Right lobe of liver (tissue), 6 donors: ENCODE measurements around the gene BPIFB2. TPM values are rescaled to one million over a fixed set of nuclear protein-coding genes. Genes with fewer than 3 reads are reported as not detected.

Experiments used
- ATAC-seq, 4 donors: fragments of 200-7000 bp; cut with Tn5 transposase; one replicate each; pipeline ENCODE4 v1.9.1; 2020; ENCODE audit warnings: mild to moderate bottlenecking in 4 of 4, moderate library complexity in 4 of 4
- DNase-seq, 3 donors: peaks; one replicate each; pipeline ENCODE4 v3.0.0-alpha.2; 2020
- H3K27ac ChIP-seq, 3 donors: fragments of 200-600 bp; one replicate each; pipeline ENCODE4 v1.8.0; 2022
- H3K27me3 ChIP-seq, 2 donors: fragments of 200-600 bp; one replicate each; pipeline ENCODE4 v1.8.0; 2022
- H3K36me3 ChIP-seq, 4 donors: fragments of 200-600 bp; sonication (generic) in 1 of 4; one replicate each; pipeline versions ENCODE4 v1.5.1 to v1.8.0; 2017 to 2022; ENCODE audit warnings: control low read depth in 1 of 4
- H3K4me1 ChIP-seq, 4 donors: fragments of 200-600 bp; sonication (generic) in 1 of 4; one replicate each; pipeline versions ENCODE4 v1.5.1 to v1.8.0; 2017 to 2022; ENCODE audit warnings: control low read depth in 1 of 4
- H3K4me3 ChIP-seq, 3 donors: fragments of 200-600 bp; one replicate each; pipeline ENCODE4 v1.8.0; 2022
- H3K9me3 ChIP-seq, 4 donors: fragments of 200-600 bp; sonication (generic) in 1 of 4; one replicate each; pipeline versions ENCODE4 v1.5.1 to v1.8.0; 2017 to 2022; ENCODE audit warnings: control low read depth in 1 of 4
- CTCF ChIP-seq, 4 donors: fragments of 200-600 bp in 3 of 4; fragments of 450-650 bp in 1 of 4; IDR thresholded peaks; one replicate each; pipeline versions ENCODE4 v1.5.1 to v1.8.0; 2016 to 2022; ENCODE audit warnings: antibody characterized with exemption in 4 of 4, mild to moderate bottlenecking in 2 of 4
- POLR2A ChIP-seq: fragments of 450-650 bp; IDR thresholded peaks from one replicate; pipeline ENCODE4 v1.6.1; 2017; ENCODE audit warnings: antibody characterized with exemption, mild to moderate bottlenecking
- WGBS: methylation state at CpG from one replicate; pipeline ENCODE4 v1.1.6; 2018; ENCODE audit warnings: low coverage, low lambda C conversion rate; ENCODE audit not compliant: insufficient coverage; ENCODE audit errors: missing lambda C conversion rate; 5-methylcytosine and 5-hydroxymethylcytosine counted together
- intact Hi-C, 2 donors: fragments of 100-400 bp; cut with DNase I; formaldehyde crosslinking; loops; one replicate each; pipeline versions ENCODE4 v1.11.2 to v1.14.1; 2022
- total RNA-seq, 6 experiments: library from RNA; depleted of rRNA in 2 of 6; stranded (reverse); fragments of >200 nt in 2 of 6; fragmentation: NEBNext Ultra II Directional in 3 of 6; extraction: Animal tissue kit (Norgen Biotek cat#: 25700) in 3 of 6; gene quantifications; one replicate each; pipeline versions ENCODE4 v1.1.0 to v1.2.4, GENCODE V29; 2016 to 2023
- donor health status: DM: no; HTN: yes; CAD: no.
- donor health status: DM: no; HTN: no; CAD: no.
- donor health status: DM: no; HTN: no; CAD: no.
- donor health status: DM: no; HTN: yes; CAD: no.
- donor health status: DM: no; HTN: yes; CAD: no.

BPIFB2 gene
- total RNA-seq, 6 experiments from 2014 or later: 0.12 TPM; not detected in 5

GRCh38 chr20:33018169-33018931 is 10.8 kb downstream of the BPIFB2 start:
- TF ChIP-seq CTCF (IDR thresholded peaks at IDR 0.05) (no peak), POLR2A (no peak)
- H3K27ac ChIP-seq: no peak overlapping the region
- WGBS: 67% methylated on average over 8 of the region's 14 CpGs
- no peaks in the 10 kb centered on the region for H3K27me3 ChIP-seq
- intact Hi-C loops: no loop called here
- H3K4me3 ChIP-seq: no peak overlapping the region
- ATAC-seq: no peak
- no peak for DNase-seq
- H3K36me3 ChIP-seq: no peaks in the 10 kb centered on the region
- no peaks in the 10 kb centered on the region for H3K4me1 ChIP-seq
- no peaks in the 10 kb centered on the region for H3K9me3 ChIP-seq

DNA sequence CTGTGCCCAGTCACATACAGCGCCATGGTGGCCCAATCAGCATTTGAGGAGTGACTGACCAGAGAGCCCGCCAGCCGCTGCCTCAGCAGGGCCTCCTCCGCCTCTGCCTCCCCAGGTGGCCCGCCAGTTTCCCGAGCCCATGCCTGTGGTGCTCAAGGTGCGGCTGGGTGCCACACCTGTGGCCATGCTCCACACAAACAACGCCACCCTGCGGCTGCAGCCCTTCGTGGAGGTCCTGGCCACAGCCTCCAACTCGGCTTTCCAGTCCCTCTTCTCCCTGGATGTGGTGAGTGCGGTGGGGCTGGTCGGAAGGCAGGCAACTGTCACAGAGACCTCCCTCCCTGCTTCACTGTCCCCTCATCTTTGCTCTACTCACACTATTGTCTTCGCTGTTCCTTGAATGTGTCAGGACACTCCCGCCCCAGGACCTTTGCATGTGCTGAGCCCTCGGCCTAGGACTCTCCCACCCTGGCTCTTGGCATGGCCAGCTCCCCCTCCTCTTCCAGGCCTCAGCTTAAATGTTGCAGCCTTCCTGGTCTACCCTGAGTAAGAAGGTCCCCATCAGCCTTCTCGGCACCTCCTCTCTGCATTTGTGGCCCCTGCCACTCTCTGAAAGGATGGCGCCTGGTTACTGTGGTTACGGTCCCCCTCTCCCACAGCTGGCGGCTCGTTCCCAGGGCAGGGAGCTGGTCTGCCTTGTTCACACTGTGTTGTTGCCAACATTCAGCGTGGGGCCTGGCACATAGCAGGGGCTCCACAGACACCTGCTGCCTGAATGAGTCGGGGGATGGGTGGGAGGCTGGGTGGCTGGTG is 12.2 kb downstream of the BPIFB2 start:
- Histone ChIP-seq H3K27me3 (no peaks in the 10 kb centered on the region), H3K4me3 (no peak overlapping the region), H3K36me3 (no peaks in the 10 kb centered on the region), H3K27ac (no peak overlapping the region), H3K9me3 (no peaks in the 10 kb centered on the region), H3K4me1 (no peaks in the 10 kb centered on the region)
- no peak for ATAC-seq
- TF ChIP-seq CTCF (IDR thresholded peaks at IDR 0.05) (no peak), POLR2A (no peak)
- intact Hi-C loops: no loop called here
- 99% methylated on average over 8 of the region's 23 CpGs for WGBS
- DNase-seq: no peak

DNA sequence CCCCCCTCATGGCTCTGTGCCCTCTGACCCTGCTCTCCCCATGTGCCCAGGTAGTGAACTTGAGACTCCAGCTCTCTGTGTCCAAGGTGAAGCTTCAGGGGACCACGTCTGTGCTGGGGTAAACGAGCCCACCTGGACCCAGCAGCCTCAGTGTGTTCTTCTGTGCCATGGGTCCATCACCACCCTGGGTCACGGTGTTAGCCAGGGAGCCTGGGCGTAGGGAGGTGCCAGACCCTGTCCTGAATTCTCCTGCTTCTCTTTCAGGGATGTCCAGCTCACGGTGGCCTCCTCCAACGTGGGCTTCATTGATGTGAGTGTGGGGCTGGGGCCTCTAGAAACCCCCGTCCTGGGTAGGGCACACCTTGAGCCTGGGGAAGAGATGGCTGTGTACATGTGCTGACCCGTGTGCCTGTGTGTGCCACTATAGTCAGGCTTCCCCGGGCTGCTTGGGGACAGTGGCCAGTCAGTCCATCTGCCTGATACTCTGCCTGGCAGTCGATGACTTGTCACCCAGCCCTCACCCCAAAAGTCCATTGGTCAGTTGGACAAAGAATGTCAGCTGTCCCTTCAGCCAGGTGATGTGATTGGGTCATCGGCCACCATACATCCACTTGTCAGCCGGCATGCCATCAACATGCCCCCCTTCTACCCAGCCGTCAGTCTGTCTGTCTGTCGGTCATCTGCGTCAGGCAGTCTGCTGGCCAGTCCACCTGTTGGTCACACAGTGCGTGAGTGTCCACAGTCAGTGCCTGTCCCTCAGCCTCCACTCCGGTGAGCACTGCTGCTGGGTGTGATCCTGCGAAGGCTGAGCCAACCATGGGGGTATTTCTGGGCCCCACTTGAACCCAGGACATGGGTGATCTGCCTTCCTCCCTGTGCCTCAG is 13.0 kb downstream of the BPIFB2 start:
- Histone ChIP-seq H3K27ac (no peak overlapping the region), H3K36me3 (no peaks in the 10 kb centered on the region), H3K4me3 (no peak overlapping the region), H3K4me1 (no peaks in the 10 kb centered on the region), H3K9me3 (no peaks in the 10 kb centered on the region), H3K27me3 (no peaks in the 10 kb centered on the region)
- WGBS: 81% methylated on average over 11 of the region's 18 CpGs
- intact Hi-C loops: no loop called here
- DNase-seq (no peak), ATAC-seq (no peak)
- TF ChIP-seq CTCF (IDR thresholded peaks at IDR 0.05) (no peak), POLR2A (no peak)

GRCh38 chr20:33021879-33022278 is 14.4 kb downstream of the BPIFB2 start:
- TF ChIP-seq POLR2A: no peak
- H3K9me3 ChIP-seq: no peaks in the 10 kb centered on the region
- 83% methylated on average over 1 of the region's 3 CpGs for WGBS
- DNase-seq (no peak), ATAC-seq (no peak)
- H3K36me3 ChIP-seq: no peaks in the 10 kb centered on the region
- no peaks in the 10 kb centered on the region for H3K27me3 ChIP-seq
- no peak overlapping the region for H3K27ac ChIP-seq
- H3K4me1 ChIP-seq: no peaks in the 10 kb centered on the region
- no peak overlapping the region for H3K4me3 ChIP-seq
- intact Hi-C loops: no loop called here
